ENCODE data around the gene MRPL55. TPM values are rescaled to one million over a fixed set of nuclear protein-coding genes. Genes with fewer than 3 reads are reported as not detected.

The MRPL55 gene
- total RNA-seq, 1 experiment from 2014 or later = 57.1 TPM

DNA sequence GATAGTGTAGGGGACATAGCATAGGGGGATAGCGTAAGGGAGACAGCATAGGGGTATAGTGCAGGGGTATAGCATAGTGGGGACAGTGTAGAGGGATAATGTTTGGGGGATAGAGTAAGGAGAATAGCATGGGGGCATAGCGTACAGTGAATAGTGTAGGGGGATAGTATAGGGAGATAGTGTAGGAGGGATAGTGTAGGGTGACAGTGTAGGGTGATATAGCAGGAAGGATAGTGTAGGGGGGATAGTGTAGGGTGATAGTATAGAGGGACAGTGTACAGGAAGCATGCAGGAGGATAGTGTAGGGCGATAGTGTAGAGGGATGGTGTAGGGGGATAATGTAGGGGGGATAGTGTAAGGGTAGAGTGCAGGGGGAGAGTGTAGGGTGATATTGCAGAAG lies 38.2 kb downstream of the MRPL55 start:
- H3K4me2 ChIP-seq (ENCODE audit: low read length) = no peak overlapping the region
- H3K9me2 ChIP-seq (ENCODE audit: insufficient read depth) = no peaks in the 10 kb centered on the region
- BruUV-seq (replicated peaks) = no TSS peak
- no peak overlapping the region for H3K27ac ChIP-seq (ENCODE audit: low read depth, low read length)
- no peaks in the 10 kb centered on the region for H3K79me2 ChIP-seq (ENCODE audit: insufficient read depth, low read length)
- no peaks in the 10 kb centered on the region for H4K20me1 ChIP-seq (ENCODE audit: insufficient read depth)
- DNase-seq (ENCODE audit: low read depth, low spot score) (no peak), ATAC-seq (no peak)
- intact Hi-C loops (cut with micrococcal nuclease) = loop anchor here (5.0 to 10.0 kb wide), 2 partner anchors 74 to 306 kb away; no protein-coding TSS in a partner anchor
- ChIA-PET RAD21 (ENCODE audit: low non-redundant PET in 1 of 2, low total read pairs in 2 of 2, uncharacterized antibody in 2 of 2, unreplicated experiment in 2 of 2) (no interaction called here), POLR2A (no interaction called here), CTCF (no interaction called here)
- no peaks in the 10 kb centered on the region for H3K36me3 ChIP-seq (ENCODE audit: control insufficient read depth in 1 of 2, insufficient read depth in 2 of 2, low read length in 2 of 2)
- H3K9me3 ChIP-seq (ENCODE audit: control insufficient read depth in 1 of 2, insufficient read depth in 1 of 2, low read depth in 1 of 2, low read length in 2 of 2) = no peaks in the 10 kb centered on the region
- no peaks in the 10 kb centered on the region; a peak in 1 of 4 replicates for H3K4me1 ChIP-seq (ENCODE audit: control insufficient read depth in 1 of 2, insufficient read depth in 2 of 2, low read length in 2 of 2)
- no peak overlapping the region for H3K4me3 ChIP-seq (replicated peaks in 1 of 2; ENCODE audit: low read depth in 1 of 2, low read length in 2 of 2)
- H2AFZ ChIP-seq (ENCODE audit: low read depth, low read length, poor library complexity, severe bottlenecking) = no peak overlapping the region
- TF ChIP-seq, protein P1, sequence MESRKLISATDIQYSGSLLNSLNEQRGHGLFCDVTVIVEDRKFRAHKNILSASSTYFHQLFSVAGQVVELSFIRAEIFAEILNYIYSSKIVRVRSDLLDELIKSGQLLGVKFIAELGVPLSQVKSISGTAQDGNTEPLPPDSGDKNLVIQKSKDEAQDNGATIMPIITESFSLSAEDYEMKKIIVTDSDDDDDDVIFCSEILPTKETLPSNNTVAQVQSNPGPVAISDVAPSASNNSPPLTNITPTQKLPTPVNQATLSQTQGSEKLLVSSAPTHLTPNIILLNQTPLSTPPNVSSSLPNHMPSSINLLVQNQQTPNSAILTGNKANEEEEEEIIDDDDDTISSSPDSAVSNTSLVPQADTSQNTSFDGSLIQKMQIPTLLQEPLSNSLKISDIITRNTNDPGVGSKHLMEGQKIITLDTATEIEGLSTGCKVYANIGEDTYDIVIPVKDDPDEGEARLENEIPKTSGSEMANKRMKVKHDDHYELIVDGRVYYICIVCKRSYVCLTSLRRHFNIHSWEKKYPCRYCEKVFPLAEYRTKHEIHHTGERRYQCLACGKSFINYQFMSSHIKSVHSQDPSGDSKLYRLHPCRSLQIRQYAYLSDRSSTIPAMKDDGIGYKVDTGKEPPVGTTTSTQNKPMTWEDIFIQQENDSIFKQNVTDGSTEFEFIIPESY (IDR thresholded peaks at IDR 0.05; ENCODE audit: extremely low read depth, insufficient replicate concordance, low read length) = no peak
- TF ChIP-seq EGR1 (IDR thresholded peaks at IDR 0.05; ENCODE audit: low read depth) (no peak), CEBPB (IDR thresholded peaks at IDR 0.05; ENCODE audit: low read depth) (no peak), SIN3A (IDR thresholded peaks at IDR 0.05; ENCODE audit: low read depth) (no peak), ZFX (IDR thresholded peaks at IDR 0.05) (no peak), POLR2A (IDR thresholded peaks at IDR 0.05; ENCODE audit: borderline replicate concordance, extremely low read depth, insufficient read depth, insufficient read length) (no peak), SP1 (IDR thresholded peaks at IDR 0.05; ENCODE audit: low read depth) (no peak), ZNF274 (IDR thresholded peaks at IDR 0.05; ENCODE audit: low read depth, low read length) (no peak), EZH2phosphoT487 (IDR thresholded peaks at IDR 0.05; ENCODE audit: borderline replicate concordance) (no peak), FOSL1 (IDR thresholded peaks at IDR 0.05; ENCODE audit: low read depth) (no peak), TCF7L2 (IDR thresholded peaks at IDR 0.05; ENCODE audit: borderline replicate concordance, extremely low read depth, insufficient read depth, insufficient read length) (no peak), ELF1 (IDR thresholded peaks at IDR 0.05; ENCODE audit: borderline replicate concordance, low read depth) (no peak), EZH2 (IDR thresholded peaks at IDR 0.05) (no peak), RAD21 (IDR thresholded peaks at IDR 0.05; ENCODE audit: low read depth) (no peak)
- TF ChIP-seq, protein P2, sequence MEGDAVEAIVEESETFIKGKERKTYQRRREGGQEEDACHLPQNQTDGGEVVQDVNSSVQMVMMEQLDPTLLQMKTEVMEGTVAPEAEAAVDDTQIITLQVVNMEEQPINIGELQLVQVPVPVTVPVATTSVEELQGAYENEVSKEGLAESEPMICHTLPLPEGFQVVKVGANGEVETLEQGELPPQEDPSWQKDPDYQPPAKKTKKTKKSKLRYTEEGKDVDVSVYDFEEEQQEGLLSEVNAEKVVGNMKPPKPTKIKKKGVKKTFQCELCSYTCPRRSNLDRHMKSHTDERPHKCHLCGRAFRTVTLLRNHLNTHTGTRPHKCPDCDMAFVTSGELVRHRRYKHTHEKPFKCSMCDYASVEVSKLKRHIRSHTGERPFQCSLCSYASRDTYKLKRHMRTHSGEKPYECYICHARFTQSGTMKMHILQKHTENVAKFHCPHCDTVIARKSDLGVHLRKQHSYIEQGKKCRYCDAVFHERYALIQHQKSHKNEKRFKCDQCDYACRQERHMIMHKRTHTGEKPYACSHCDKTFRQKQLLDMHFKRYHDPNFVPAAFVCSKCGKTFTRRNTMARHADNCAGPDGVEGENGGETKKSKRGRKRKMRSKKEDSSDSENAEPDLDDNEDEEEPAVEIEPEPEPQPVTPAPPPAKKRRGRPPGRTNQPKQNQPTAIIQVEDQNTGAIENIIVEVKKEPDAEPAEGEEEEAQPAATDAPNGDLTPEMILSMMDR (IDR thresholded peaks at IDR 0.05 in 2 of 3, conservative IDR thresholded peaks at IDR 0.05 in 1 of 3; ENCODE audit: borderline replicate concordance in 1 of 3, insufficient read depth in 1 of 3, low read depth in 2 of 3, low read length in 2 of 3) = no peak
- TF ChIP-seq, protein P3, sequence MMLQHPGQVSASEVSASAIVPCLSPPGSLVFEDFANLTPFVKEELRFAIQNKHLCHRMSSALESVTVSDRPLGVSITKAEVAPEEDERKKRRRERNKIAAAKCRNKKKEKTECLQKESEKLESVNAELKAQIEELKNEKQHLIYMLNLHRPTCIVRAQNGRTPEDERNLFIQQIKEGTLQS (IDR thresholded peaks at IDR 0.05) = no peak
- H3K9ac ChIP-seq (ENCODE audit: low read length) = no peak overlapping the region
- H3K27me3 ChIP-seq (ENCODE audit: insufficient read depth, low read length) = 0 out of 2 replicates have a peak, but pooled peaks cover 6% of the 10 kb centered on the region

Data from HCT116 (cell line).